Panc1 (cell line): ENCODE results near the gene MYH11.

Source experiments
- CTCF ChIP-seq: fragments of 450-650 bp; IDR thresholded peaks from 2 replicates; pipeline ENCODE4 v1.5.1; 2017; ENCODE audit warnings: mild to moderate bottlenecking
- POLR2AphosphoS5 ChIP-seq: IDR thresholded peaks from 2 replicates; pipeline ENCODE4 v1.6.1; 2012; ENCODE audit warnings: mild to moderate bottlenecking, low read depth, low read length, moderate library complexity
- SIN3A ChIP-seq: IDR thresholded peaks from 2 replicates; pipeline ENCODE4 v1.6.1; 2012; ENCODE audit warnings: low read depth, mild to moderate bottlenecking, low read length, moderate library complexity, borderline replicate concordance; ENCODE audit not compliant: insufficient read depth
- TCF7L2 ChIP-seq: IDR thresholded peaks from 2 replicates; pipeline ENCODE4 v1.6.1; 2011; ENCODE audit warnings: mild to moderate bottlenecking, low read depth, low read length, inconsistent platforms
- TF ChIP-seq, protein P1 (sequence below), 2 experiments: IDR thresholded peaks; 2 replicates each; pipeline ENCODE4 v1.6.1; 2011 to 2012; ENCODE audit warnings: low read depth in 2 of 2, control low read depth in 1 of 2, low read length in 1 of 2, mild to moderate bottlenecking in 1 of 2, moderate library complexity in 1 of 2; ENCODE audit not compliant: insufficient read depth in 1 of 2

GRCh38 chr16:15894571-15895374, 37.9 kb upstream of the MYH11 start:
- TF ChIP-seq CTCF (no peak), SIN3A (no peak), TCF7L2 (no peak), POLR2AphosphoS5 (no peak)
- TF ChIP-seq, protein P1, sequence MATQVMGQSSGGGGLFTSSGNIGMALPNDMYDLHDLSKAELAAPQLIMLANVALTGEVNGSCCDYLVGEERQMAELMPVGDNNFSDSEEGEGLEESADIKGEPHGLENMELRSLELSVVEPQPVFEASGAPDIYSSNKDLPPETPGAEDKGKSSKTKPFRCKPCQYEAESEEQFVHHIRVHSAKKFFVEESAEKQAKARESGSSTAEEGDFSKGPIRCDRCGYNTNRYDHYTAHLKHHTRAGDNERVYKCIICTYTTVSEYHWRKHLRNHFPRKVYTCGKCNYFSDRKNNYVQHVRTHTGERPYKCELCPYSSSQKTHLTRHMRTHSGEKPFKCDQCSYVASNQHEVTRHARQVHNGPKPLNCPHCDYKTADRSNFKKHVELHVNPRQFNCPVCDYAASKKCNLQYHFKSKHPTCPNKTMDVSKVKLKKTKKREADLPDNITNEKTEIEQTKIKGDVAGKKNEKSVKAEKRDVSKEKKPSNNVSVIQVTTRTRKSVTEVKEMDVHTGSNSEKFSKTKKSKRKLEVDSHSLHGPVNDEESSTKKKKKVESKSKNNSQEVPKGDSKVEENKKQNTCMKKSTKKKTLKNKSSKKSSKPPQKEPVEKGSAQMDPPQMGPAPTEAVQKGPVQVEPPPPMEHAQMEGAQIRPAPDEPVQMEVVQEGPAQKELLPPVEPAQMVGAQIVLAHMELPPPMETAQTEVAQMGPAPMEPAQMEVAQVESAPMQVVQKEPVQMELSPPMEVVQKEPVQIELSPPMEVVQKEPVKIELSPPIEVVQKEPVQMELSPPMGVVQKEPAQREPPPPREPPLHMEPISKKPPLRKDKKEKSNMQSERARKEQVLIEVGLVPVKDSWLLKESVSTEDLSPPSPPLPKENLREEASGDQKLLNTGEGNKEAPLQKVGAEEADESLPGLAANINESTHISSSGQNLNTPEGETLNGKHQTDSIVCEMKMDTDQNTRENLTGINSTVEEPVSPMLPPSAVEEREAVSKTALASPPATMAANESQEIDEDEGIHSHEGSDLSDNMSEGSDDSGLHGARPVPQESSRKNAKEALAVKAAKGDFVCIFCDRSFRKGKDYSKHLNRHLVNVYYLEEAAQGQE (IDR thresholded peaks at IDR 0.05; ENCODE audit: insufficient read depth in 1 of 2, low read depth in 2 of 2, low read length in 1 of 2) = no peak
